Activated CD8-positive, alpha-beta memory T cell treated with anti-CD3 and anti-CD28 coated beads, Interleukin-2, amount 50 U/mL, for 48 hours (primary cell): Measurements from ENCODE around the gene SPECC1.
"Not testable (repeated sequence)": the region's sequence is repeated elsewhere in the genome, so short reads cannot be mapped to it uniquely, and the experiment has no call there.

Source experiments
- DNase-seq: peaks from one replicate; pipeline ENCODE4 v3.0.0-alpha.2; 2020

The SPECC1 gene

DNA sequence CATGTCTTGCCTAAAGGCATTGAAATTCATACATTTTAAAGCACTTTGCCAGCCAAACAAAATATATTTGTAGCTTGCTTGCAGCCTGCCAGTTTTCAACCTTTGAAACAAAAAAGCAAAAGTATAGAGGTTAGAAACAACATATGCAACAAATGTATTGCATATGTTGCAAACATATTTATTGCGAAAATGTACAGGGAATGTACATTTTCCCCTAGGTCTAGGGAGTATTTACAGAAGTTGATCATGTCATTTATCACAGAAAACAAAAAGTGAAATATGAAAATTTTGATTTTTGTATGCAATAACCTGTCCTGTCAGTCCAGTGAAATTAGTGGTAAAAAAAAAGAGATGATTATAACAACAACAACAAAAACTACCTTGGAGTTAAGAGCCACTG is 171.5 kb downstream of the SPECC1 start:
- no peak for DNase-seq

DNA sequence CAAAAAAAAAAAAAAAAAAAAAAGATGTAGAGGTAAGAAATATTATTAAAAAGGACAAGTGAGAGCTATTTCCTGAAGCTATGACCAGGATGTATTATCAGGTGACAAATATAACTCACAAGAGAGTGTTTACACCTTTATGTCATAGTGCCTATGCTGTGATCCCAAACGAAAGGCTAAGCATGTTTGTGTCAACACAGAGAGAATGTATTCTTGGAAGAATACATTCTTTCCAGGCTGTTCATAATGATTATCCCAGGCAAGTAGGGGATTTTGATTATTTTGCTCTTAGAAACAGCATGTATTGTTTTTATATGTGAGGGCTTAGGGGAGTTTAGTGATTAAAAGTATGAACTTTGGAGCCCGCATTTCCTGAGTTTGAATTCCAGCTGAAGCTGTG is 175.0 kb downstream of the SPECC1 start:
- DNase-seq, result no peak

- DNase-seq, result no peak
Observed at GRCh38 chr17:20184977-20185619, 175.9 kb downstream of the SPECC1 start.

DNA sequence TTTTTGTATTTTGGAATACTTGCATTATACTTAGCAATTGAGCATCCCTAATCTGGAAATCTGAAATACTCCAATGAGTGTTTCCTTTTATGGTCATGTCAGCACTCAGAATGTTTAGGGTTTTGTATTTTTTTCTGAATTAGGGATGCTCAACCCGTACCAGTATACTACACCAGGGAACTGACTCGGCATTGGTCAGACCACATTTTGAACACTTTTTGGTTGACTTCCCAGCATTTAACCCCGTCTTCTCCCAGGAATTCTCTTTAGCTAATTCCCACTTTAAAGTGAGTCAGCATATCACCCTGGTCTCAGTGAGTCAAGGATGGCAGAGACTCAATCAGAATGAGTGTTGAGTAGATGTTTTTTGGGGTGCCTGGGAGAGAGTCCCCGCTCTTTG is 177.9 kb downstream of the SPECC1 start:
- DNase-seq, result no peak

- no peak for DNase-seq
Observed at GRCh38 chr17:20189302-20189701, 180.1 kb downstream of the SPECC1 start.

DNA sequence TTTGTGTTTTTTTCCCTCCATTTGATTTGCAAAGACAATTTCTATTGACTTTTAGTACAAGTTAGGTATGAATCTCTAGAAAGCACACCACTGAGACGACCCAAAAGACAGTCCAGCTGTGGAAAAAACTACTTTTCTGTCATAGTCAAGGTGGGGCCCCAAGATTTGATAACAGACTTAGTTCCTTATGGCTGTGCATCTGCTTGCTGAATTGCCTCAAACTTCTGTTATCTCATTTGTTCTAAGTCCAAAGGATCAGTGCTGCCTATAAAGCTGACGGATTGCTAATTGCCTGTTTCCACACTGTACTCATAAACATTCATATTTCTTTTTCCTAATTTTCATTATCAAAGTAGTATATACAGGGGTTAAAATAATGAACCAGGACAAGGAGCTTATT is 180.8 kb downstream of the SPECC1 start:
- DNase-seq, result no peak

GRCh38 chr17:20190605-20191004 is 181.4 kb downstream of the SPECC1 start:
- no peak for DNase-seq

DNA sequence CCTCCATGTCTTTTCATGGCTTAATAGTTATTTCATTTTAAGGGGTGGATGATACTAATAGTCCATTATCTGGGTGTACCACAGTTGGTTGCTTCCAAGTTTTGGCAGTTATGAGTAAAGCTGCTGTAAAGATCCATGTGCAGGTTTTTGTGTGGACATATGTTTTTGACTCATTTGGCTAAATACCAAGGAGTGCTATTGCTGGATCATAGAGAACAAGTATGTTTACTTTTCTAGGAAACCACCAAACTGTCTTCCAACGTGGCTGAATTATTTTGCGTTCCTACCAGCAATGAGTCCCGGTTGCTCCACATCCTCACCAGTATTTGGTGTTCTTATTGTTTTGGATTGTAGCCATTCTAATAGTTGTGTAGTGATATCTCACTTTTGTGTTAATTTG is 181.9 kb downstream of the SPECC1 start:
- no peak for DNase-seq

DNA sequence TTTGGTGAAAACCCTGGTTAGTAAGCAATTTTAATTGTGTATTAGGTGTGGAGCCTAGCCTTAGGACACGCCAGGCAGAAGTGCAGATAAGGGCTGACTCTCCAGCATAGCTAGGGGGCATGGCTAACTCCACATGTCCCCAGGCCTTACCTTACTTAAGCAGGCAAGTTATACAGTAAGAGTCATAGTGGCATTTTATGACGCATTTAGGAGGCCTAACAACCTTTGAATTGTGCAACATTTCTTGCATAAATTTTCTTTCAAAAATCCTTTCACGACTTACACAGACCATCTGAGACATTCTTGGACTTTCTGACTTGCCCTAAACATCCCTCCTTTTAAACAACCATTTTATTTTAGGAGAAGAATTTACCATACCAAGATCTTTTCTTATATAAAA is 187.1 kb downstream of the SPECC1 start:
- not testable (repeated sequence) for DNase-seq

DNA sequence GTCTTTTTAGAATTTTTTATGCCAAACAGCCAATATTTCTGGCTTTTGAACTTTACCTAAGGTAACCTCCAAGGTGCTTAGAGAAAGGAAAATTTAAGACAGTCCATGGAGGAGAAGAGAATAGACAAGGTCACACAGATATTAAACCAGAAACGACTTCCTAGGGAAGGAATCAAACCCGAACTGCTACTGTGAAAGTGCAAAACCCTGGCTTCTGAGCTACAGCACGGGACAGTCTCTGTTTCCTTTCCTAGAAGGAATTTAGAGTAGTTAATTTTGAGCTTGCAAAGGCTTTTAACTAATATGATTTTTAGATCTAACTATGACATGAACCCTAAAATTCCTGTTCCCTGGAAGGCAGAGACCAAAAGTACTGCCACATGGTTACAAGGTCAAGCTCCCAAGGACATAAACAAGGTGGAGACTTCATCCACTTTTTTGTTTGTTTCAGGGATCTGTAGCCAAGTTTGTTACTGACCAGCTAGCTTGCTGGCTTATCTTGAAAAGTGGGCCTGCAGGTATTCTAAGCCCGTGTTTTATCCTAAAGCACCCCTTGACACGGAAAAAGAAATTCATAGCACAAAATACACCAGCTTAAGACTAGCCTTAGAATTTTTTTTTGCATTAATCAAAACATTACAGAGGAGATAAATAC is 188.2 kb downstream of the SPECC1 start:
- no peak for DNase-seq

- DNase-seq, result no peak
Observed at GRCh38 chr17:20200016-20200795, 191.0 kb downstream of the SPECC1 start.

- DNase-seq, result no peak
Observed at GRCh38 chr17:20200865-20201458, 191.8 kb downstream of the SPECC1 start.

DNA sequence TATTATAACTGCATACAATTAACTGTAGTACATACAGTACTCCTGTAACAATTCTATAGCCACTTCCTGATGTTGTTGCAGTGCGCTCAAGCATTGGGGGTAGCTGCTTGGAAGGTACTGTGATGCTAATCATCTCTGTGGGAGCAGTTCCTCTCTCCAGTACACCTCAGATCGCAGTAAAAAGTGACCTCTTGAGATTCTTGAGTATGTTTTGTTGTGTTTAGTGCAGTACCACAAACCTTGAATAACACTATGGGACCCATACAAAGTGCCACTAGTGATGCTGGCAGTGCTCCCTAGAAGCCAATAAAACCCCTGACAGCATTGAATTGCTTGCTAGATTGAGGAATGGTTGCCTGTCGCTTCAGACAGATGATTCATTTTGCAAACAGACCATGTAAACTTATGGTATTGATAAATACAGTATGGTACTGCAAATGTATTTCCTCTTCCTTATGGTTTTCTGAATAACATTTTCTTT is 193.0 kb downstream of the SPECC1 start:
- no peak for DNase-seq

GRCh38 chr17:20203018-20203417 is 193.9 kb downstream of the SPECC1 start:
- DNase-seq, result no peak

DNA sequence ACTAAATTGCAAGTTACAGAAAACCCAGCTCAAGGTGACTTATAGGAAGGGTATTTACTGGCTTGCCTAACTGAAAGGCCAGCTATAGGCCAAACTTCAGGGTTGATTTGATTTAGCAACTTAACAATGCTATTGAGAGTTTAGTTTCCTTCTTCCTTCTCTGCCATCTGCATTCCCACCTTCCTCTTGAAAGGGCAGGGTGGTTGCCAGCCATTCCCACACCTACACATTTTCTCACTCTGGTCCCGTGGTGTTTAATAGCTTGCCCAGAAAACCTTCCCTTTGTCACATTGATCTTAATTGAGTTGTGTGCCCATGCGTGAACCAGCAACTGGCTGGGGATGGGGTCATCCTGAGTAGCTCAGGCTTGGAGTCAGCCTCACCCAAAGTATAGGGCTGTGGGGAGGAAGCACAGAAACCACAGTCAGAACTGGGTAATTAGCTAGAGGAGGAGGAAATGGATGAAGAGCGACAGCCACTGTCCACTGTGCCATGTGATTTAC is 194.7 kb downstream of the SPECC1 start:
- no peak for DNase-seq

DNA sequence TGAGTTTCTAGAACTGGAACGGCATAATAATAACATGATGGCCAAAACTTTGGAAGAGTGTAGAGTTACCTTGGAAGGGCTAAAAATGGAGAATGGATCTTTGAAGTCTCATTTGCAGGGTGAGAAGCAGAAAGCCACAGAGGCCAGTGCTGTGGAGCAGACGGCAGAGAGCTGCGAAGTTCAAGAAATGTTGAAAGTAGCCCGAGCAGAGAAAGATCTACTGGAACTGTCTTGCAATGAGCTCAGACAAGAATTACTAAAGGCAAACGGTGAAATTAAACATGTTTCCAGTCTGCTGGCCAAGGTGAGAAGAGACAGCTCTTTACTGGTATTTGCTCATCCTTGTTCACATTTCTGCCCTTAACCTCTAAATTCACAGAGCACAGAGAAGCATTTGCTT is 196.4 kb downstream of the SPECC1 start:
- no peak for DNase-seq

DNA sequence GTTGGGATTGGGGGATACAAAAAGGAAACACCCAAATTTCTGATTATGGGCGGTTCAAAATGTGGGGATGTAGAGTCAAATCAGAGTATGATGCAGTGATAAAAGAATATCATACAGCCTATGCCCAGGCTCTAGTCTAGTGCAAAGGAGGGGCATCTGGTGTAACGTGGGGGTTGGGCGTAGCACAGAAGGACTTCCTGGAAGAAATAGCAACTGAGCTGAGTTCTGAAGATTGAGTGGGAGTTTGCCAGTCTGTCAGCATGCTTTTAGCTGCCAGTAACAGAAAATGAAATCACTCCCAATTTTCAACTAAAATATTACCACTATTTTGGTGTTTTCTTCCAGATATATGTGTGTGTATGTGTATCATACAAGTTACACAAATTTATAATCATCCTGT is 196.9 kb downstream of the SPECC1 start:
- DNase-seq, result no peak

DNA sequence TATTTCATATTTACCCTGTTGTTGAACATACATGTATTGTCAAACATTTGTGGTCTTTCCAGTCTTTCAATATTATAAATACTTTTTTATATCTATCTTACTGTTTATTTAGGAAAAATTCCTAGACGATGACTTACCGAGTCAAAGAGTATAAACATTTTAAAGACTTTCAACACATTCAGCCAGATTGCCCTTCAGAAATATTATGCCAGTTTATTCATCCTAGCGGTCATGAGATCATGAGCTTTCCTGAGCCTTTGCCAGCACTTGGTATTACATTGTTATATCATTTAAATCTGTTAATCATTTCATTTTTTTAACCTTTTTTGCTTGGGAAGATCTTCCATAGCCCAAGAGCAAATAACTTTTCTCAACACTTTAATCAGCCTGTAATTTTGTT is 197.4 kb downstream of the SPECC1 start:
- no peak for DNase-seq

- no peak for DNase-seq
Observed at GRCh38 chr17:20207262-20207985, 198.3 kb downstream of the SPECC1 start.

- no peak for DNase-seq
Observed at GRCh38 chr17:20208717-20209116, 199.6 kb downstream of the SPECC1 start.

DNA sequence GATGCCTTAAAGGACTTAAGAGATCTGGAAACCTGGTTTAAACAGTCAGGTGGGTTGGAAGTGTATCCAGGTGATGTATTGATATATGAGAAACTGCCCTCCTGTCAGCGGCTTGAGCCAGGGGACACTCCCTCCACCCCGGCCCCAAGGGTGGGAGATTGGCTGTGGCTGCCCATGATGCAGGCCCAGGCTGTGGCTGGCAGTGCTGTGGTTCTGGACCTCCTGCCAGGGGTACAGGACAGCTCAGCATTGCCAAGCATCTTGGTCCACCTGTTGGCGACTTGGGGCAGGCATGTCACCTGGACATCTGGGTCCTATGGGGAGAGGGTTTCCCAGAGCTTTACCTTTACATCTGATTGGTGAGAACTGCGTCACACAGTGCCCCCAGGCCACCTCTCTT is 201.0 kb downstream of the SPECC1 start:
- no peak for DNase-seq

- no peak for DNase-seq
Observed at GRCh38 chr17:20210614-20211013, 201.5 kb downstream of the SPECC1 start.

- no peak for DNase-seq
Observed at GRCh38 chr17:20211246-20211645, 202.1 kb downstream of the SPECC1 start.
